Myocyte (in vitro differentiated cells): ENCODE measurements around the gene ASTN2. TPM values are rescaled to one million over a fixed set of nuclear protein-coding genes. Genes with fewer than 3 reads are reported as not detected.
A peak's percentile ranks its signal among the peaks of the same experiment; 100 is the strongest.
"Not testable (repeated sequence)": the region's sequence is repeated elsewhere in the genome, so short reads cannot be mapped to it uniquely, and the experiment has no call there.

Experiments used
- DNase-seq: peaks from one replicate; pipeline ENCODE4 v3.0.0-alpha.2; 2012; ENCODE audit warnings: low read depth
- total RNA-seq: library from RNA; depleted of rRNA; stranded (reverse); fragments of >200 nt; gene quantifications from 2 replicates; pipeline ENCODE4 v1.2.3, GENCODE V29; 2014

Gene ASTN2
- total RNA-seq, 1 donor from 2014 or later = 25.3 TPM

DNA sequence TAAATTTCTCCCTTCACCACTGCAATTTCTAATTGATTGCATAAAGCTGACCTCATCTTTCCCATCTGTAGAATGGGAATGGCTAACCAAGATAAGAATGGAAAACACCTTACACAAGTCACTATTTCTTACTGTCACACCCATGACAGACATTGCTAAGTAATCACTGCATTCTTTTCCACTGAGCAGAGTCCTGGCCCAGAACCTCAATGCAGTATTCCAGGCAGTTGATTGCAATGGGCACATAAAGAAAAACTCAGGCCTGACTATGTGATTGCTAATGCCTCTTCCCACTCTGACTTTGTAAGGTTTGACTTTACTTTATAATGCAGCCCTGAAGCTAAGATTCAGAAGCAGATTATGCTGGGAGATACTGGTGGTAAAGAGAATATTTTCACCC lies 698.4 kb downstream of the ASTN2 start:
- DNase-seq = no peak

DNA sequence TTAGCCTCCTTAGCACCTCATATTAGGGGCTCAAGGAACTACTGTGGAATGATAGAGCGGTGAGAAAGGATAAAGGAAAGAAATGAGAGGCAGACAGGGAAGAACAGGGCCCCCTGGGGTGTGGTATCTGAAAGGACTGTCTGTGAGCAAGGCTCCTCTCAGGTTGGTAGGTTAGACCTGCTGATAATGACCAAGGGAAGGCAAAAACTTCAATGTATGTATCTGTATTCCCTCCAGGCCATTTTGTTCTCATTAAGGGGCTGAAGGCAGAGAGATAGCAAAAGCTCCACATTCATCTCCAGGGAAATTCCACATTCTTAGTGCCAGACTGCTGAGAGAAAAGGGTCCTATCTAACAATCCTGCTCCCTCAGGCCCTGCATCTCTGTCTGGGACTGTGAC lies 699.1 kb downstream of the ASTN2 start:
- no peak for DNase-seq

DNA sequence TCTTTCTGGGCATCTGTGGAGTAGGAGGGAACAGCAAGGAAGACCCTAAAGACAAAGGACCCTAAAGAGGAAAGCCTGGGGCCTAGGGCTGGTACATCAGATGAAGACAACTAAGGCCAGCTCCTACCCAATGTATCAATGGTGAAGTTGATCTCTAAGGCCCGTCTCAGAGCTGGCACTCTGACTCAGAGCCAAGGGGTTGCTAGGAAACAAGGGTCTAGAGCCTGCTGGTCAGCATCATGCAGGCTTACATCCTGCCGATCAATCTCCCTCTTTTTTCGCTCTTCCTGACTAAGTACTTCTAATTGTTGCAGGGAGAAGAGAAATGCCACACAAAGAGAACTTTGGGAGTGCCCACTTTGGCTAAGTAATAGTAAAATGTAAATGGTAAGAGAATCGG lies 701.6 kb downstream of the ASTN2 start:
- DNase-seq = no peak

DNA sequence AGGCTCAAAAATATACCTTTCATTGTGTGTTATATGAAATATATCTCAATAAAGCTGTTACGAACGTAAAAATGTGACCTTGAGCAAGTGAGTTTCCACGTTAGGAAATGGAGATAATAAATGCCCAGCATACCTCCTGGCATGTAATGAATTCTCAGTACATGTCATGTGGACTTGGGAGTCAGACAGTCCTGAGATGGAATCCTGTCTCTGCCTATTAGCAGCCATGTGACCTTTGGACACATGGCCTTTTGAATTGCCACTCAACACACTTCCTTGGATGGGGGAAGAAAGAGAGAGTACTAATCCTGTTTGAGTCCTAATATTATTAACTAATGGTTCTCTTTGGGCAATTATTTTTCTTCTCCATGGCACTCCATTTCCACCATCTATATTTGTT lies 702.1 kb downstream of the ASTN2 start:
- no peak for DNase-seq

DNA sequence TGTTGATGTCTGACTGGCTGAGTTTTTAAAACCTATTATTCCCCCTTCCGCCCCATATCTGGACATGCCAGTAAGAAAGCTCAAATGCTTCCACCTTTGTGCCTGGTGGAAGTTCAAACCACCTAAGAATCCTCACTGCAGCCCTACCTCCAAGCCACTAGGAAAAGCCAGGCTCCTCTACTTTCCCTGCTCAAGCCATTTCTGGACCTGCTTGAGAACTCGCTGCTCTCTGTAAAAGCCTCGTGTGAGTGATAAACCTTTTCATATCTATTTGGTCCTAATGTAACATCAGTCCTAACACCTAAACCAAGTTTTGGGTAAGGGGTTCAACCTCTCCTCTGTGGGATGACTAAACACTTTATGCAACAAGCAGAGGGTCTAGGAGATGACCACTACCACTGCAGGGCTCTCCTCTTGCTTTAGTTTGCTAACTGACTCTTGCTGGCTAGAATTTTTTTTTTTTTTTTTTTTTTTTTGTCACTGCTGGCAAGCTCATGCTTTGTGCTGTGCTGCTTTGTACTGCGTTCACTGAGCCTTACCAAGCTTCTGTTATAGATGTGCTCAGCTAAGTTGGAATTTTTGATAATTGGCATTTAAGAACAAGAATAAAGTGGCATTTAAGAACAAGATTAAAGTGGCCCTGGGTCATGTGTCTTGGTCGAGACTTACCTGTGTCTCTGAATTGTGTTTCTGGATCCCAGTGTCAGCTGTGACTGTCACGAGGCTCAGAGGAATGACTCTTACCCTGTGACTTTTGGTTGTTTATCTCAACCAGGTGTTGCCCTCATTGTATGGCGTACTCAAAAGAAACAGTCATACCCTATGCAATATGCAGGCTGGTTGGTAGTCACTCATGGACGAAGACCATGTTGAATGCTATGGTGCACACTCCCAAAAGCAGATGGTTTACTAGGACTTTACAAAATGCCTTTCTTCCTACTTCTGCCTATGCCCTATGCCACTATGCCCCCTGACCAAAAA lies 708.3 kb downstream of the ASTN2 start:
- no peak for DNase-seq

- DNase-seq = no peak
Measured at GRCh38 chr9:116705531-116705930, 709.3 kb downstream of the ASTN2 start.

GRCh38 chr9:116704470-116704869 lies 710.4 kb downstream of the ASTN2 start:
- DNase-seq = no peak

GRCh38 chr9:116703634-116704033 lies 711.2 kb downstream of the ASTN2 start:
- DNase-seq = peak; percentile 8

DNA sequence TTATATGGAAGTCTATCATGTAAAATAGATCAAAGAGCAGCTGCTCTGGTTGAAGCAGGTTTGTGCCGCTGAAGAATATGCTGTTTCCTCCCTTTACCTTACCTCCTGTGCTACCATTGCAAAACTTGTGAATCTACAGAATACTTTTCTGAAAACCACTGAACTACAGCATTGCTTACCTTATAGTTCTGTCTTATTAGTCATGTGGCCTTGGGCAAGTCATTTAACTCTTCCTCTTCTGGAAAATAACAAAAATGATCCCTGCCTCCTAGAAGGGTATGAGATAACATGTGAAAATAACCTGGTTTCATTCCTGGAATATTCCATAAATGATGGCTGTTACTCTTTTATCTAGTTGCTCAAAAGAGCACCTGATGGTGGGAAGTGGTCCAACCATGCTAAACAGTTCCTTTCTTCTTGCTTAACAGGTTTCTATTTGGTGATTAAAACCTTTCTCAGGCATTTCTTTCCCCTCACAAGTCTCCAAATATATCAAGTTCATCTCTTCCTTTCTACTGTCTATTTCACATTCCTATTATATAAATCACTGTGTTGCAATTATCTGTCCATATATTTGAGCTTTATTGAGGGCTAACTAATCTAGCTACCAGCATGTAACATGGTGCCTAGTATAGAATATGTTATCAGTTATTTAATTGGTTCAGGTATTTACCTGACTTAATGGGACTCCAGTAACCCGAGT lies 712.8 kb downstream of the ASTN2 start:
- no peak for DNase-seq

DNA sequence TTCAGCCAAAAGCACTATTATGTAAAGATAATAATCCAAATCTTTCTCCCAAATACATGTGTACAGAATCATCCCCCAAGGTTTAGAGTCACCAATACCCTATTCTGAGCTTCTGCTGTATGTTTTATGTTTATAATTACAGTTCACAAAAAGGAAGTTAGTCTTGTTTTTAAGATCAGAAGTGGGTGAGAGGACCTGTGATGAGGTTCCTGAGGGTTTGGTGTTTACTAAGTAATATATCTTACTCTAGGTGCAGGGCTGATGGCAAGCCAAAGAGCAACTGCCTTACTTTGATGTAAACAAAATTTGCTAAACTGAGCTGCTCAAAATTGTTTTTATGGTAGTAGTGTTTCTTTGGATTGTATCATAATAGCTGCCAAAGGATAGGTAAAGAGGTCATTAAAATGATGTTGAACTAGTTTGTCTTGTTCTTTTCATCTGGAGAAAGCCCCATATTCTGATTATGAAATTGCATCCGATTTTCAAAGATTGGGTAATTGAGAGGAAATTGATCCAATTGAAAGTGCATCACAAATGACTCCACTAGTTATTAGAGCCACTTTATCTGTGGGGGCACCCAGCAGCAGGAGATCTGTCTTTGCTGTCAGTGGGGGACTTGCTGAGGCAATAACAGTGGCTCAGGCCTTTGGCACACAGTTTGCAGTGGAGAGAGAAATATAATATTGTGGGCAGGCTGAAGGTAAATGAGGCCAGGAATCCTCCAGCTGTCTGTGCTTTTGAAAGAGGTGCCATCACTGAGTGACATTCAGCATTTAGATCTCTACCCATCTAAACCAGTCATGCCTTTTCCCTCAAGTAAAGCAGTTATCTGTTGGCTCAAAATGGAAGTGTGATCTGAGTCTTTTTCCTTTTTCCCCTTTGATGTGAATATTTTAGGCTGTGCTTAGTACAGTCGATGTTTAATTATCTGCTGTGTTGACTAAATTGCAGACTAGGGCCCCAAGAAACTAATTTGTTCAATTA lies 713.7 kb downstream of the ASTN2 start:
- DNase-seq = peak; percentile 54

DNA sequence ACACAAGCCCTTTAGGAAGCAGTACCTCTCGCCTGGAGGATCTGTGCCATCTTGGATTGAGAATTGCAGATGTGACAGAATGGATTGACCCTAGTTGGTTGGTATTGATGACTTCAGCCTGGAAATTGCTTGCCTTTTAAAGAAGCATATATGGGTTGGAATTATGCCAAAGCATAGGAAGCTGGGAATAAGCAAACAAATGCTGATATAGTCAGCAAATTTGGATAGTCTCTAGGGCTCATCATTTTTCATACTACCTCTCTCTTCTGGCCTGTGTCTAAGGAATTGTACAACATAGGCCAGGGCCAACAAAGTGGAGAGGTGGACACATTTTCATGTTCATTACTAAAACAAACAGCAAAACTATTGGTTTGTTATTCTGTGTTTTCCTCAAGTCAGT lies 714.6 kb downstream of the ASTN2 start:
- DNase-seq = no peak

DNA sequence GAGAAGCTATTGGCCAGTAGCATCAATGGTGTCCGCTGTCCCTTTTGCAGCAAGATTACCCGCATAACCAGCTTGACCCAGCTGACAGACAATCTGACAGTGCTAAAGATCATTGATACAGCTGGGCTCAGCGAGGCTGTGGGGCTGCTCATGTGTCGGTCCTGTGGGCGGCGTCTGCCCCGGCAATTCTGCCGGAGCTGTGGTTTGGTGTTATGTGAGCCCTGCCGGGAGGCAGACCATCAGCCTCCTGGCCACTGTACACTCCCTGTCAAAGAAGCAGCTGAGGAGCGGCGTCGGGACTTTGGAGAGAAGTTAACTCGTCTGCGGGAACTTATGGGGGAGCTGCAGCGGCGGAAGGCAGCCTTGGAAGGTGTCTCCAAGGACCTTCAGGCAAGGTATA lies 717.0 kb downstream of the ASTN2 start:
- peak; percentile 13 for DNase-seq

- no peak for DNase-seq
Measured at GRCh38 chr9:116697362-116697761, 717.5 kb downstream of the ASTN2 start.

GRCh38 chr9:116695438-116695837 lies 719.4 kb downstream of the ASTN2 start:
- DNase-seq = no peak

- no peak for DNase-seq
Measured at GRCh38 chr9:116694785-116695291, 720.0 kb downstream of the ASTN2 start.

DNA sequence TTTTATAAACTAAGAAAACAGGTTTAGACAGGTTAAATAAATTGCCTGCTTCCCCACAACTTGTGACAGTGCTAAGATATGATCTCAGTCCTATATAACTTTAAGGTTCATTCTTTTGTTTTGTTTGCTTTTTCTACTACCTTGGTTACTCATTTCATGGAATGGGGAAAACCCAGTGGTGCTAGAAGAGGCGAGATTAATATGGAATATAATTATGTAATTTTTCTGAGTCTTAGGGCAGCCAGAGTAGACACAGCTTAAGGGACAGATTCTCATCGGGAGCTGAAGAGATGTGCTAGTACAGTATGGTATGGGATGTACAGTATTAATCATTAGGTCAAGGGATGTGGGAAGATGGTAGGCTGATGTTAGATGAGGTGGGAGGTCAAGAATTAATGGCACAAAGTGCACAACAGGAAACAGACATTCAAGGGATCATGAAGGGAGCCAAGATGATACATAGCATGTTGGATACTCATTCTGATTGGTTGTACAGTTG lies 721.6 kb downstream of the ASTN2 start:
- DNase-seq = no peak

- no peak for DNase-seq
Measured at GRCh38 chr9:116692616-116693015, 722.2 kb downstream of the ASTN2 start.

DNA sequence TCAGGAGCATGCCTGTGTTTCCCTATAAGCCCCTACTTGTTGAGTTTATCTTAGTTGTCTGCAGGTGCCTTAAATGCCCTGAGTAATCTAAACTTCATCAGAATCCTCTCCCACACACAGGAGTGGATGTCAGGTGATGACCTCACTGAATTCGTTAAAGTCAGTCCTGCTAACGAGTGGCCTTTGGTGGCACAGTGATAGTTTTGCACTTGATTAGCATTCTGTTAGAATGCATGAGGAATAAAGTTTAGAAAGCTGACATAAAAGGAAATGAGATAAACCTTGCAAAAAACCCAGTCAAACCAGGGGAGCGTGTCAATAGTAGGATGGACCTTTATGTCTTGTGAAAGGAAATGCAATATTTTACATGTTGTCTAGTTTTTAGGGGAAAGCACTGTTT lies 723.2 kb downstream of the ASTN2 start:
- DNase-seq = no peak

DNA sequence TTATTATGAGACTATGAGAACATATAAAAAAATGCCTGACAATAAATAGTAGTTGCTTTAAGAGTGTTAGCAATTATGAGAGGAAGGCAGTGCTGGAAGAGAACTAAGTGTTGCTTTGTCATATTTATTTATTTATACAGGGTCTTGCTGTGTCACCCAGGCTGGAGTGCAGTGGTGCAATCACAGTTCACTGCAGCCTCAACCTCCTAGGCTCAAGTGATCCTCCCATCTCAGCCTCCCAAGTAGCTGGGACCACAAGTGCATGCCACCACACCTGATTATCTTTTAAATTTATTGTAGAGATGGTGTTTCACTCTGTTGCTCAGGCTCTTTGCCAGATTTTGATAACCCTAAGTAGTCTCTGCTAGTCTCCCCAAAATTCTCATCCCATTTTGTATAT lies 724.1 kb downstream of the ASTN2 start:
- DNase-seq = not testable (repeated sequence)

DNA sequence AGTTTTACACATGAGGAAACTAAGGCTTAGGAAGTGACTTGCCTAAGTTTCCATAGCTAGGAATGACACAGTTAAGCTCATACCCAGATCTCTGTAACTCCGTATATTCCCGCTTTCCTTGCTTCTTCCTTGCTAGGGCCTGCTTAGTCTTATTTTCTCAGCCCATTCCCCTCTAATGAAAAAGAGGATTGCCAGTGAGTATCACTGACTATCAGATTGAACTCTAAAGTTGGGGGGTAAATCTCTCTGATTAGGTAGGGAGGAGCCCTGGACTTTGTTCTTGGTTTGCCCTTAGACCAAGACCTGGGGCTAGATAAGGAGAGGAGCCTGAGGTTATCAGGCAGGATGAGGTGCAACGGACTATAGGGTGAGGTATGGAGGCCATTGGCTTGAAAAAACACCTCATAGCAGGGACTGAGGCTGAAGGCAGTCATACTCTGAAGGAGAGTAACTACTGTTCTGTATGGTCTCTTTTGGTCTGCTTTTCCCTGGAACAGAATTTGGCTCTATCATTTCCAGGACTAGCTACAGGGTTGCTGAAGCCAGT lies 725.3 kb downstream of the ASTN2 start:
- DNase-seq = no peak
